Activated T-cell treated with anti-CD3 and anti-CD28 coated beads for 24 hours (primary cell): ENCODE data around the gene WDR82.

Experiments used
- DNase-seq: peaks from one replicate; pipeline ENCODE4 v3.0.0-alpha.2; 2020; ENCODE audit warnings: low read depth

WDR82 gene

DNA sequence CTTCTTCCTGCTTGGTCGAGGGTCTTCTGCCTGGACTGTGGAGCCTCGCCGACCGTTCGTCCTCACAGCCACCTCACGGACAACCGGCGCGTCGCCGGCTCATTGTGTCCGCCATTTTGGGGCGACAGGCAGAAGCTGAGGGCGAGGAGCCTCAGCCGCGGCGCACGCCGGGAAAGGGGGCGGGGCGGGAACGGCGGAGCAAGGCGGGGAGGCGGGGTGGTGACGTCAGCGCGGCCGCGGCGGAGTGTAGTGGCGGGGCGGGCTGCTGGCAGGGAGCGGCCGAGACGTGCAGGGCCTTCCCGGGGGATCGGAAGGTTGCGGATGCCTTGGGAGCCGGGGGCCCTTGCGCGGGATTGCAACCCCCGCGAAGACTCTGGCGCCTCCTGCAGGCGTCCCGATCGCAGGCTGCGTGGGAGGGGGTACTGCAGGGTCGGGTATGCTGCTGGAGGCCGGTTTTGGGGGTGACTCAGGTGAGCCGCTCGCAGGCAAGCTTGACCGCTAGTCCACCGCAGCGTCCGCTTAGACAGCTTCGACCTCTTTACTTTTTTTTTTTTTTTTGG, at the start of gene WDR82:
Gene WDR82, minus strand, starts transcription at position 140 of the 560 bp plus-strand sequence. CDS start 288 bp downstream, outside the sequence.
- peak; percentile 97 for DNase-seq

GRCh38 chr3:52327486-52328290, 49.2 kb upstream of the WDR82 start:
- no peak for DNase-seq

DNA sequence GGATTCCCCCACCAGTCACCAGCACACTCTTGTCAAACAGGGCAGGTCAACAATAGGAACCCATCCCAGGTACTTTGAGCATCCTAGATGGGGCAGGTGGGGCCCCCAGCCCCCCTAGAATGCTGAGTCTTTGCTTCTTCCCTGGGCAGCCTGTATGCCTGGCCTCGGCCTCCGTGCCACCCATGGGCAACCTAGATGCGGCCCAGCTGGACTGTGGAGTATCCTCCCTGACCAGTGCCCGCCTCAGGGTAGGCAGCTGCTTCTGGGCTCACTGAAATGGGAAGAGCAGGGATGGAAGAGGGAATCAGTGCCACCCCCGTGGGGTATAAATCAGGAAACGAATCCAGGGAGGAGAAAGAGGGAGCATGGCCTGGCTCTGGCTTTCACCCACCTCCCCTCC, 48.5 kb upstream of the WDR82 start:
- no peak for DNase-seq

- no peak for DNase-seq
Measured at GRCh38 chr3:52325686-52326085, 47.2 kb upstream of the WDR82 start.

- DNase-seq = no peak
Measured at GRCh38 chr3:52324676-52325075, 46.2 kb upstream of the WDR82 start.

DNA sequence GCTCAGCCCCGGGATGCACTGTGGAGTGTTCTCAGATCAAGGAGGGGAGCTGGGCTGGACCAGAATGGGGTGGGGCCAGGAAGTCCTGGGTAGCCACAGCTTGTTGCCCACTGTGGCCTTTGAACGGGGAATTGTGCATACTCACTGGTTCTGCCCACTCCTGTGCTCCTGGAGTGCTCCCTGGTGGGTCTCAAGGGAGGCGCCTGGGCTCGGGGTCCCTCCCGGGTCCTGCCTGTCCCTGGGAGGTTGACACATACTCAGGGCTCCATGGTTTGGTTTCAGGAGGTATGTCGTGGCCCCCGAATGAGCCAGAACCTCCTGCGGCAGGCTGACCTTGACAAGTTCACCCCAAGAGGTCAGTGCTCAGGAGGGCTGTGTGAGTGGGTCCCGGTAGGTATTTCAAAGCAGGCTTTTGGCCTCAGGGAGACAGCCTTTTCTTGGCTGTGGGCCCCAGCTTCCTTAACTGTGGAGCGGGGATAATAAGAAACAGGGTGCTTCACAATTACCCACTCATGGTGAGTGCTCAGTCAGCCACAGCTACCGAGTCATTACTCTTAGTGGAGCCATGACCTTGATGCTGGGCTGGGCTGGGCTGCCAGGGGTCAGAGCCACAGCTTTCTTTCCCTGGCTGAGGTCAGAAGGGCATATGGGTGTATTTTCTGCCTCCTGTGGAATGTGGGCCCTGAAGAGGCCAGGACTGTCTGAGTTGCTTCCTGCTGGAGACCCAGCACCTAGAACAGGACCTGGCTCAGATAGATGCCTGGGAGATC, 45.3 kb upstream of the WDR82 start:
- DNase-seq = no peak

GRCh38 chr3:52322466-52322865, 44.0 kb upstream of the WDR82 start:
- no peak for DNase-seq

DNA sequence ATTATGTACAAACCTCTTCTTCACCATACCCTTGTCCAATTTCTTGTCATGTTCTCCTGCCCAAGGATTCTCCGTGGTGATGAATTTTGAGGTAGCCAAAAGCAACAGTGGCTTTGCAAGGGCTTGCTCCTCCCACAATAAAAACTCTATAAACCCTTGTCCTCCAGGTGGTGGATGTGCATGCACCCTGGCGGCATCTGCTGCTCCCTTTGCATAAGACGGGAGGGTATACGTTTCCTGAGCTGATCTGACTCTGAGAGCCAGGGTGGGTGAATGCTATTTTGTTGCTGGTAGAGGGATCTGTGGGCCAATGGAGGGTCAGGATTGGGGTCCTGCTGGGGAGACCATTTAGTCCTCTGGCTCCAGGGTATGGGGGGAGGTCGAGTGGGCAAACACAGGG, 43.0 kb upstream of the WDR82 start:
- DNase-seq = no peak

DNA sequence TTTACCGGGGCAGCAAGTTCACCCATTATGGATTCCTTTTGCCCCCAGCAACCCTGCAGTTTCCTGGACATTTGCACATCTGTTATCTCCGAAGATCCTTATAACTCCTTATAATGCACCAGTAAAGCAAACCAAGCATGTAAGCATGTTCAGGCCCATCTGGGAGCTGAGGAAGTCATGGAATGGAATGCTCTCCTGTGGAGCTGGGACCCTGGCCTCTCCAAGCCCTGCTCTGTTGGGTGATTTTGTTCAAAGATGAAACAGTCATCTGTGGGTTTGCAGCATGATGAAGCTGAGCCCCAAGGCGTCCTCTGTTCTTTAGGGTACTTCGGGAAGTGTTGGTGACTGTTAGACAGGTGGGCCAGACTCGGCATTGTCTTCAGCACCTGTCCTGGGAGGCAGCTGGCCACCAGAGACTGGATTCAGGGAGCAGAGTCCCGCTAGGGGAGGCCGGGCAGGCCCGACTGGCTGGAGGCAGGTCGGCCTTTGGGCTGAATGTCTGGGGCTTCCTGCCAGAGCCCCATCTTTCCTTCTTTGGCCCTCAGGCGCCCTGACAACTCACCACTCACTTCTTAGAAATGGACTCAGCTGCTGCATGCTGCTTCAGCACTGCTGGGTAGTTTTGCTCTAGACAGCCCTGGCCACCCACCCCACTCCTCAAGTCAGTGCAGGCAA, 41.6 kb upstream of the WDR82 start:
- no peak for DNase-seq

GRCh38 chr3:52318186-52318816, 39.9 kb upstream of the WDR82 start:
- no peak for DNase-seq

DNA sequence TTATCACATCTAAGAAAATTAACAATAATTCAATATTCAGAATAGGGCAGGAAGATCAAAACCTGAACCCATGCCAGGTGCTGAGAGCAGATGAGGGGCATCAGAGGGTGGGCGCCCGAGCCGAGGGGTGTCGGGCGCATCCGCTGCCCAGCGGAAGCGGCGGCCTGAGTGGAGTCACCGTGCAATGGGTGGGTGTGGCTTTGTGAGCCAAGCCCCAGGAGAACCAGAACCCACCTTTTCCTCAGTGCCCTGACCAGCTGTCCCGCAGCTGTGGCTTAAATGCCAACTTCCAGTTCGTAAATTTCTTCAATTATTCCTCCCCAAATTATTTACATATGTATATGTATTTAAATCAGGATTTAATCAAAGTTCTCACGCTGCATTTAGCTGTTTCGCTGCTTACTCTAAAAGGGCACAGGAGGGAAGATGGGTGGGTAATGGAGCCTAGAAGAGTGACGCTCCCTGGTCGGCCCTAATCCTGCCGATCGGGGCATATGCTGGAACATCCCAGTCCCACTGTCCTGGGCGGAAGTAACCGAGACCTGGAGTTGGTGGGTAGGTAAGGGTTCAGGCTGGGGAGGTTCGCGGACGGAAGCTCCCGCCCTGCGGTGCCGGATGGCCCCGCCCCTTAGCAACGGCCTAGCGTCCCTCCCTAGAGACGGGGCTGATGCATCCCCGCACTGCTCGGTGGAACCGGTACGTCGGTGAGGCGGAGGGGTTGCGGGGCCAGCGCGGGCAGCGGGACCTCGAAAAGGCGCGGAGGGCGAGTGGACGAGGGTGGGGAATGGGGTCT, 39.0 kb upstream of the WDR82 start:
- DNase-seq = peak; percentile 61

DNA sequence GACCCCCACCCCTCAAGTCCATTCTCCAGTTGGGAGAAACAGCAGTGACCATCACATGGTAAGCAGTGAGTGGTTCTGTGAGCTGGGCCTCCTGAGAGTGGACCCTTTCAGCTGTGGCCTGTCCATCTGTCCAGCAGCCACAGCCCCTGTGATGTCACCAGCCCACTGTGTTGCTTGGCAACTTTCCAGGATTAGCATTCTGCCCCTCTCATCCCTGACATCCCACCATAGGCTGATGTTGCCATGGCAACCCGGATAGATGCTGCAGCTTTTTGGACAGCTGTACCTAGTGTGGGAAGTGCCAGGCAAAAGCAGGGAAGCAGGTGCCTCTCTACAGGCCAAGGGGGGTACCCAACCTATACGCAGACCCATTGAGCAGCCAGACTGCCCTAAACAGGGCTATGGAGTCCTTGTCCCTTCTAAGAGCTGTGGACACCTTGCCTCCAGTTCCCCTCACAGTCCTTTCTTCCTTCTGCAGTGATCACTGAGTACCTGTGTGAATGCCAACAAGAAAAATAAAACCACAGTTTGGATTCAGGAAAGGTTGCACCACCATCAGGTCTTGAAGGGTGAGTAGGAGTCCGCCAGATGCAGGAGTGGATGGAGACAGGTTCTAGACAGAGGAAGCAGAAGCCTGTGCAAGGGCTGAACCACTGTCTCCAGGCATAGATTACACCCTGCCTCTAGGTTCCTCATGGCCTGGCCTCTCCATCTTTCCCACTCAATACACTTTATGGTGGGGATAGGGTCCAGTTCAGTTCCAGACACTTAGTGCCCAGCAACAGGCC, 37.7 kb upstream of the WDR82 start, which contains the start of gene DNAH1:
Gene DNAH1, plus strand, starts transcription at position 343 of the 788 bp plus-strand sequence. CDS start 6,124 bp downstream, outside the sequence.
- DNase-seq = no peak

DNA sequence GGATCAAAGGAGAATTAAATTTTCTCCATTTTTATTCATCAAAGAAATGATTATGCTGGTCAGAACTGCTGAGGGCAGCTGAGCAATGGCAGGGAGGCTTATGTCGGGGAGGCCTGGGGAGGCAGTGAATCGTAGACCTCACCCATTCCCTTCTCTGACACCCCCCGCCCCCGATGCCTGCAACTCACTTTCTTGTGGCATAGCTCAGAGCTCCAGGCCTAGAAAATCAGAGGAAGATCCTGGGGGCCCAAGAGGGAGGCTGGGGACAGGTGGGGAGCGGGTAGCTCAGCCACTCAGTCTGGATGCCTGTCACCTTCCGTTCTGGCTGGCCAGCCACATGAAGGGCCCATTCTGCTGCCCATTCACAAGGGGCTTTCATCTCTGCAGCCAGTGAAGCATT, 36.6 kb upstream of the WDR82 start:
- DNase-seq = no peak

DNA sequence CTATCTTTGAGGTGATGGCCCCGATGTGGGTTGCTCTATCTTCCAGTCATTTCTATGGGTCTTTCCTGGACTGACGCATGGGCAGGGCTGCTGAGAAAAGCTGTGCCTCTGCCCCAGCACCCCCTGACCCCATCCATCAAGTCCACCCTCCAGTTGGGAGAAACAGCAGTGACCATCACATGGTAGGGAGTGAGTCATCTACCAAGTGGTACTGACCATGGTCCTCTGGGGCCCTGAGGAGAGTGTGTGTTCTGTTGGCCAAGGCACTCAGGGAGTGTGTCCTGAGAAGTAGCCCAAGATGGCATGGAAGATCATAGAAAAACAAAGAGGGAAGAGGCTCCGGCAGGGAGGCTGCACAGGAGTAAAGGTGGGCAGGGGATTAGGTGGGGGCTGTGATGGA, 36.0 kb upstream of the WDR82 start:
- no peak for DNase-seq

DNA sequence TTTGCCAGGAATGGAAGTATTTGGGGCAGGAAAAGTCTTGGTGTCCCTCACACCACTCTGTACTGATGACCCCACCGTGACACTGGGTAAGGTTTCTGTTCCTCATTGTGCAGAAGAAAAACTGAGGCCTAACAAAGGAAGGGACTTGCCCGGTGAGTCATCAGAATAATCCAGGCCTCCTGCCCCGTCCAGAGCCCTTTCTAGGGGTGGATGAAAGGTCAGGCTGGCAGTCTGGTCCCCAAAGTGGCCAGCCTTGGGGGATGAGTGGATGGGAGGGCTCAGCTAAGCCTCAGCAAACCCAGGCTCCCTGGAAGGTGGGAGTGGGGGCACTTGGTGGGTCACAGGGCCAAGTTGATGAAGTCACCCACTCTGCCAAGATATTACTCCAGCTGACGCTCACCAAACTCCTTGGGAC, 35.3 kb upstream of the WDR82 start:
- no peak for DNase-seq

- no peak for DNase-seq
Measured at GRCh38 chr3:52313188-52313773, 34.8 kb upstream of the WDR82 start.

DNA sequence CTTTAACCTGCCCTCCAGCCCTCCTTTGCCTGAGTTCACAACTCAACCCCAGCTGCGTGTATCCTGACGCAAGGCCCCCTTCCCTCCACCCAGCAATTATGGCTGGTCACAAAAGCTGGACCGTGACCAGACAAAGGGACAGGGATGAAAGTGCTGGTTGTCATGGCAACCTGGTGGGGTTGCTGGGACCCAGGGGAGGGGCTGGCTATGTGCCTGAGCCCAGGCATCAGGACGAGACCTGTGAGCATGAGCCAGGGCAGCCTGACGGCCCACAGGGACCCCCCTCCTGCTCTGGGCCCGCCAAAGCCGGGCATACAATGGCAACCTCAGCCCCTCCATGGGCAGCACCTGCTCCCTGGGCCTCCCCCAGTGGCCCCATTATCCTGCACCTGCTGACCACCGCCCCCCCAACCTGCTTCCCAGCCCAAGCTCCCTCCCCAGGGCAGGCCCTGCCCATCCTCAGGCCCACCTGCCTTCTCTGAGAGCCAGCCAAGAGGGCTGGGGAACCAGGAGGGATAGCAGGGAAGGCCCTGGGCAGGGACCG, 33.2 kb upstream of the WDR82 start:
- DNase-seq = no peak

DNA sequence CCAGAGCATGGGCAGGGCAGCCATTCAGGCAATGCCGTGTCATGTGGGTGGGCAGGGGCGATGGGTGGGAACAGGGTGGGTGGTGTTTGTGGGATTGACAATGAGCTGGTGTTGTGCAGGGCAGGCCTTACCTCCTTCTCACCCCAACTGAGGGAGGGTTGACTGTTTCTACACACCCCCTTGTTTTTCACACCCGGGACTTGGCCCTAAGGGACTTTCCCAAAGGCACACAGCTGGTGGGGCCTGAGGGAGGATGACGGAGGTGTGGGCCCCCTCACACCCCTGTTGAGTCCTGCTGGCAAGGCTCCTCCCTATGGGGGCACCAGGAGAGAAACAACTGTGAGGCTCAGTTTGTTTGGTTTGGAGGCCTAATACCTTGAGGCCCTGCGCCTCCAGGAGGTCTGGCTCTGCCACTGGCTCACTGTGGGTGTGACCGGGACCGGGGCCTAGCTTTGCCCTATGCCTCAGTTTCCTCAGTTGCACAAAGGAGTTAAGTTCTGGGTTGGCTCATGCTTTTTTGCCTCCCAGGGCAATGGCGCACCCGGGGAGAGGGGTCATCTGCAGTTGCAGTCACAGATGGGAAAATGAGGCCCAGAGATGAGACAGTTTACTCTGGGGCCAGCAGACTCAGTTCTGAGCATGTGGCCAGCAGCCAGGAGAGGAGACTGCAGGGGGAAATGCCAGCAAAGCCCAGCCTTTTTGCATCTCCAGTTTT, 32.6 kb upstream of the WDR82 start:
- peak; percentile 41 for DNase-seq

DNA sequence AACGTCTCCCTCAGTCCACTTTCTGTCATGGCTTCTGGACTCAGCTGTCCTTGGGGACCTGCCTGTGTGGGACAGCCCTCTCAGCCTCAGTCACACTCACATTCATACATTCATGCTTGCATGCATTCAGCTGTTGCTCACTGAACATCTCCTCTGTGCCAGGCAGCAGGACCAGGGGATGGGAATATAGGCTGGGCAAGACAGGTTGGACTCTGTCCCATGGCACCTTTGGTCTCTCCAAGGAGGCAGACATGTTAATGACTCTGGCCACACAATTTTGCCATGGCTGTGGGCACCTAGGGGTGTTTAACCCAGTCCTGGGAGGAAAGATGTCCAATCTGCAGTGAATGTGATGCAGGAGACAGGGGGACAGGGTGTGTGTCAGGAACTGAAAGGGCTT, 29.9 kb upstream of the WDR82 start:
- DNase-seq = no peak
